Spleen (tissue), 7 donors: ENCODE results near the gene GOLGA6A.

ENCODE experiments used
- POLR2AphosphoS5 ChIP-seq, 3 donors: sonication (generic); formaldehyde crosslinking; IDR thresholded peaks; one replicate each; pipeline ENCODE4 v1.5.1; 2017; ENCODE audit warnings: antibody characterized with exemption in 3 of 3
- TF ChIP-seq, protein P1 (sequence below), 11 experiments: fragments of 200-600 bp in 7 of 11; fragments of 450-650 bp in 4 of 11; sonication (generic) in 4 of 11; IDR thresholded peaks in 8 of 11; conservative IDR thresholded peaks in 3 of 11; 1 replicate in 7 of 11; 2 replicates in 4 of 11; pipeline versions ENCODE4 v1.4.0 to v1.8.0; 2016 to 2021; ENCODE audit warnings: antibody characterized with exemption in 11 of 11, inconsistent platforms in 4 of 11, mild to moderate bottlenecking in 1 of 11
- donor health status: DM: no; HTN: no; CAD: no; lungs with moderate emphysema.
- donor health status: DM: no; HTN: no; CAD: no.
- donor health status: DM: no; HTN: no; CAD: no.

DNA sequence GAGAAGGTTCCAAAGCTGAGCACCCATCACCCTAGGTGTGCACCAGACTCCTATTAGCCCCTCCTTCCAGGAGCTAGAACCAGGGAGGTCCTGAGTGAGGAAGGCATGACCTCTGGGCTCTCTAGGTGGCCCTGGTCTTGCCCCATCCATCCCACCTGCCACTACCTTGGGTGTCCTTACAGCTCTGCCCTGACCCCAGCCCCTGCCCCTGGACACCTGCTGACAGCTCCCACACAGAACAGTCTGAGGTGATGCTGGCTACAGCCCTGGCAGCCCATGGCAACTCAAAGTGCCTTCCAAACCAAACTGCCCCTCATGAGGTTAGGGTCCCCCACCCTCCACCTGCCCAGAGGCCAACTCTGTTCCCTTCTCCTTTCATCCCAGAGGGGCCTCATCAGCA is 37.2 kb downstream of the GOLGA6A start:
- TF ChIP-seq, protein P1, sequence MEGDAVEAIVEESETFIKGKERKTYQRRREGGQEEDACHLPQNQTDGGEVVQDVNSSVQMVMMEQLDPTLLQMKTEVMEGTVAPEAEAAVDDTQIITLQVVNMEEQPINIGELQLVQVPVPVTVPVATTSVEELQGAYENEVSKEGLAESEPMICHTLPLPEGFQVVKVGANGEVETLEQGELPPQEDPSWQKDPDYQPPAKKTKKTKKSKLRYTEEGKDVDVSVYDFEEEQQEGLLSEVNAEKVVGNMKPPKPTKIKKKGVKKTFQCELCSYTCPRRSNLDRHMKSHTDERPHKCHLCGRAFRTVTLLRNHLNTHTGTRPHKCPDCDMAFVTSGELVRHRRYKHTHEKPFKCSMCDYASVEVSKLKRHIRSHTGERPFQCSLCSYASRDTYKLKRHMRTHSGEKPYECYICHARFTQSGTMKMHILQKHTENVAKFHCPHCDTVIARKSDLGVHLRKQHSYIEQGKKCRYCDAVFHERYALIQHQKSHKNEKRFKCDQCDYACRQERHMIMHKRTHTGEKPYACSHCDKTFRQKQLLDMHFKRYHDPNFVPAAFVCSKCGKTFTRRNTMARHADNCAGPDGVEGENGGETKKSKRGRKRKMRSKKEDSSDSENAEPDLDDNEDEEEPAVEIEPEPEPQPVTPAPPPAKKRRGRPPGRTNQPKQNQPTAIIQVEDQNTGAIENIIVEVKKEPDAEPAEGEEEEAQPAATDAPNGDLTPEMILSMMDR (IDR thresholded peaks at IDR 0.05 in 8 of 11, conservative IDR thresholded peaks at IDR 0.05 in 3 of 11): no peak
- no peak for TF ChIP-seq POLR2AphosphoS5 (IDR thresholded peaks at IDR 0.05)
